NK-92 treated with Interleukin-12 subunit alpha and Interleukin-12 subunit beta, amount 100 ng/mL, for 24 hours (cell line): ENCODE data around the gene TSPAN3.

ENCODE experiments used
- DNase-seq: peaks from one replicate; lab custom pipeline; 2025; lab: John Stamatoyannopoulos, UW

The TSPAN3 gene

GRCh38 chr15:77053709-77054108 lies 17.2 kb downstream of the TSPAN3 start:
- no peak for DNase-seq

DNA sequence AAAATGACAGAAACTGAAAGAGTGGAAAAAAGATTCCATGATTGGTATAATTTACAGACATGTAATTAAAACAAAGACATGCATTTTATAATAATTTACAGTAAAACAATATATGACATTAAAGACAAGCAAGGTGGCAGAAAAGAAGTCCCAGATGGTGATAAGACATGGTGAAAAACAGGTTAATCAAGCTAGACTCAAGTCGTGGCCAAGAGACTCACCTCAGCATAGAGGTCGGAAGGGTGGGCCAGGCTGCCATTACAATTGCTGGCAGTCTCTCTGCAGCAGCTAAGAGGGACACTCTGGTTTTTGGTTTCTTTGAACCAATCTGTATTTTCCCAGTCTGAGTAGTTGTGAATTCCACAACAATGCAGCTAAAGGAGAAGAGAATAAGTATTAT lies 18.4 kb downstream of the TSPAN3 start:
- DNase-seq = no peak

DNA sequence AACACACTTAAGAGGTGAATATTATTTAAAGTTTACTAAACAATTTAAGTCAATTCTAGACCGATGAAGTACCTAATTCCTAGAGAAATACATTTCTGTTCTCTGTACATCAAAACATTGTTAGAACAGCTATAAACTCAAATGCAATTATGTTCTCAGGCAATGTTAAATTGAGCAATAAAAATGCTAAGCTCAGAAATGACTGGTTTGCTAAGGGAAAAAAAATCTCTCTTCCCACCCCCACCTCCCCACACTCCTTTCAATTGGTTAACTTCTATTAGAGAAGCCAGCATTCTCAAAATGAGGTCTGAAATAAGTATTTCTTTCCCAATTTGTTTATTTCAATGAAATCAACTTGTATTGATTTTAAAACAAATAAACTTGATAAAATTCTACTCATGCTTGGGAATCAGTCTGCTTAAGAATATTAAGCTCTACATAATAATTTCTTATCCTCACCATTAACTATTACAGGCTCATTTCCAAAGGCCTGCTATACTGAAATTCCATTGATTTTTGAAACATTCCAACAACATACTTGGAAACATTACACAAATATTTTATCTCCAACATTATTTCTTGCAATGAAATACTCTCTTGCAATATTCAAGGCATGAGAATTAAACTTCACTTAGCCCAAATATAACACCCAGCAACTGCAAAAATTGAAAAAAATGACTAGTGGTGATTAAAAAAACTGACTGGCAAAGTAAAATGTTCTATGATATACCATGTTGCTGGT lies 22.6 kb downstream of the TSPAN3 start:
- DNase-seq = no peak

- no peak for DNase-seq
Measured at GRCh38 chr15:77046704-77047412, 24.1 kb downstream of the TSPAN3 start.

GRCh38 chr15:77045985-77046384 lies 24.9 kb downstream of the TSPAN3 start:
- no peak for DNase-seq

- no peak for DNase-seq
Measured at GRCh38 chr15:77044228-77045042, 26.5 kb downstream of the TSPAN3 start.

GRCh38 chr15:77042955-77043920 lies 27.7 kb downstream of the TSPAN3 start:
- no peak for DNase-seq

GRCh38 chr15:77042245-77042919 lies 28.5 kb downstream of the TSPAN3 start:
- DNase-seq = no peak

GRCh38 chr15:77040673-77041072 lies 30.2 kb downstream of the TSPAN3 start:
- no peak for DNase-seq

DNA sequence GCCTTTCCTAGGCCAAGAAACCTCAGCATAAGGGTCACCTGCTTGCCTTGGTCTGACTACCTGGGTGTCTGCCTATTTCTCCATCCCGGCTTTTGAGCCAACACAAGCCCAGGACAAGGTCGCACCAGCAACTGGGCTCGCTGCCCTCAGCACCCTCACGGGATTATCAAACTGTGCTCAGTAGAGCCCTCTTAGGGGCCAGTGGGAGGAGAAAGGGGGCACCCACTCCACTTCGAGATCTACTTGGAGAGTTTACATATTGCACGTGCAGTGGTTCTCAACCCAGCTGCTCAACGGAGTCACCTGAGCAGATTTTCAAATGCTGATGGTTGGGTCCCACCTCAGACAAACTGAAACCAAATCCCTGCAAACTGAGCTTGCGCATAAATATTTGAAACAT lies 31.1 kb downstream of the TSPAN3 start:
- DNase-seq = no peak

DNA sequence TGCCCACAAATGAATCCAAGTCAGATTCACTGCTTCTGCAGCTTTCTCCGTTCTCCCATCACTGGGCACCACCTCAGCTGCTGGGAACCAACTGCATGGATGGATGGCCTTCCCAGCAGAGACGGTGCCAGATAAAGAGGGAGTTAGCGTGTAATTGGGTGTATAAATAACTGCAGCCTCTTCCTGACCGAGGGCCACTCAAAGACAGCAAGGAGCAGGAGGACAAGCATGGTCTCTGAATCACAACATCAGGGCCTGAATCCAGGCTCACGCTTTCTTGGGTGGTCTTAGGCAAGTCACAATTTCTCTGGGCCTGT lies 31.7 kb downstream of the TSPAN3 start:
- no peak for DNase-seq

DNA sequence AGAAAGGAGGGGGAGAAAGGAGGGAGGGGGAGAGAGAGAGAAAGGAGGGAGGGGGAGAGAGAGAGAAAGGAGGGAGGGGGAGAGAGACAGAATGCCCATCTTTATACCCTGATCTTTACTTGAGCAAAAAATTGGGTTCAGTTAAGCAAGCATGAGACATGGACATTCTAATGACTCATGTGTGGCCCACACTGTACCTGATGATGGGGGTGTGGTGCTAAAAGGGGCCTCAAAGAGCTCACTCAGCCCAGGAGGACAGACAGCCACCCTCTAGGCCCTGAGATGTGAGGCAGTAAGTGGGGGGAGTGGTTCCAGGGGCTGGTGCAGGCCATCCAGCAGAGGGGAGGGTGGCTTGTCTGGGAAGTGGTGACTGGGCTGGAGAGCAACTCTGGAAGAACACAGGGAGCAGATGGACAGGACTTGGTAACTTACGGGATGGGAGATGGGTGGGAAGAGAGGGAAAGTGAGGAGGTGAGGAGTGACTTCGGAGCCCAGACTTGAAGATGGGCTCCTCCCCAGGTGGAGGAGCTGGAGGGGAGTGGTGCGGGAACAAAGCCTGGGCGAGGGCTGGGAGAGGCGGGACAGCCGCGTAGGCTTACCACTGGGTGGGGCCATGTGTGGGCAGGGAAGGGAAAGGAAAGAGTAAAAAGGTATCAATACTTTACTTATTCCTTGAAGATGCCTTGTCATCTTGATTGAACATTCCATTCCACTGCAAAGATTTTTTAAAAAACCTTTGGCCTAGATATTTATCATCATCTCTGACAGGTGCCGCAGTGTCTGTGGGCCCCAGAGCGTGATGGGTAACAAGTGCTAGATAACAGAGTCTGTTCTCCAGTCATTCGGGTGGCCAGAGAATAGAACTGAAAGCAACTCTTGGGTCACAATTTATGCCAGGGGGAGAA lies 32.3 kb downstream of the TSPAN3 start:
- DNase-seq = no peak

DNA sequence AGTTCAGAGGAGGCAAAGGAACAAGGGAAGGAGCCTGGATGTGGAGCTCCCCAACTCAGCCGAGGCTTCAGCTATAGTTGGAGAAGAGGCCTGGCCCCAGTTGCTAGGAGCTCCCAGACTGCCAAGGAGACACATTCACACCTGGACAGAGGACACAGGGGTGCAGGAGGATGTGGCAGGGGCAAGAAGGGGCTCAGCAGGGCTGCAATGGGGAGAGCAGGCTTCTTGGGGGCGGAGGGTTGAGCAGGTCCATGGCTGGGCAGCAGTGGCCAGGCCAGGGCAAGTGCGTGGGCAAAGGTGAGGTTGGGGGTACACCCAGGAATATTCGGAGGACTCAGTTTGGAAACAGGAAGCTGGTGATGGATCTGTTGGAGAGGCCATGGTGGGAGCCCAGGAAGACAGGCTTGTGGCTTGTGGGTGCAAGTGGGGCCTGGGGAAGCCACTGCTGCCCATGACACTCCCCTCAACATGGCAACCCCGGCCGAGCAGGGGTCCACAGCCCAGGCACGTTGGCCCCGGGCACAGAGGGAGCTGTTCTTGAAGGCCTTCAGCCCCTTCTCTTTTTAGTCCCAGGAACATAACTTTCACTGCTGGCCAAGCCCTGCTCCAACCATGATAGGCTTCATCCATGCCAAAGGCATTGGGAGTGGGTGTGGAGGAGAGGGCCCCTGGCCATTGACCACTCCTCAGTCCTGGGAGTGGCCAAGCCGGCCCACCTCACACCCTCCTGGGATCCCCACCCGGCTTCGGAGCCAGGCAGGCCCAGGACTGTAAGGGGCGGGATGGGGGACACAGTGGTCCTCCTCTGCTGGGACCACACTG lies 33.3 kb downstream of the TSPAN3 start:
- DNase-seq = no peak

GRCh38 chr15:77036537-77037387 lies 34.1 kb downstream of the TSPAN3 start:
- DNase-seq = no peak

DNA sequence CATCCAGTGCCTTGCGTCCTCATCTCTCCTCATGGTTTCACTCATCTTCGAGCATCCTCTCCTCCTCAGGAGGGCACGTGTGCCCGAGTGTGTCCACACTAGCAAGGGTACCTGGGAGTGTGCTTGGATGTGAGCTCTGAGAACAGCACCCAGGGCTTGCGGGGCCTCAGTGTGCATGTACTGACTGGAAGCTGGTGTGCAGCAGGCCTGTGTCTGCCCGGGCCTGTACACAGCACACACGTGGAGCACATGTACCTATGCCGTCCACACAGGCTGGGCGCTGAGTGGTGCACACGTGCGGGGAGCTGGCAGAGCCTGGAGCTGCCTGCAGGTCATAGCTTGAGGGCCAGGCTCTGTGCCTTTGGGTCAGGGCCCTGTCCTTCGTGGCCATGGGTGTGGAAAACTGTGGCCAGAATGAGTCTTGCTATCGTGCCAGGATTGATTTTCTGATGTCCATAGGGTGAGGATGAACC lies 34.9 kb downstream of the TSPAN3 start:
- DNase-seq = no peak

DNA sequence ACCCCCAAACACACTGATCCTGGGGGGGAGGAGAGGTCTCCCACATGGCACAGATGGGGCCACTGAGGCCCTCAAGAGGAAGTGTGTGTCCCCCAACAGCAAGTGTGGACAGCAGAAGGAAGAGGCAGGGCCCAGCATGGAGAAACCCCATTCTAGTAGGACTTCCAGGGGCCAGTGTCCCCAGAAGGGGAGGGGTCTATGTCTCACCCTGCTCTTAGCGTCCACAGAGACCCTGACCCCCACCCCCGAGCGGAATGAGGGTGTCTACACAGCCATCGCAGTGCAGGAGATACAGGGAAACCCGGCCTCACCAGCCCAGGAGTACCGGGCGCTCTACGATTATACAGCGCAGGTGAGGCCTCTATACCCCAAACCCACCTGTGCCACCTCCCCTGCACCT lies 35.3 kb downstream of the TSPAN3 start:
- DNase-seq = no peak

DNA sequence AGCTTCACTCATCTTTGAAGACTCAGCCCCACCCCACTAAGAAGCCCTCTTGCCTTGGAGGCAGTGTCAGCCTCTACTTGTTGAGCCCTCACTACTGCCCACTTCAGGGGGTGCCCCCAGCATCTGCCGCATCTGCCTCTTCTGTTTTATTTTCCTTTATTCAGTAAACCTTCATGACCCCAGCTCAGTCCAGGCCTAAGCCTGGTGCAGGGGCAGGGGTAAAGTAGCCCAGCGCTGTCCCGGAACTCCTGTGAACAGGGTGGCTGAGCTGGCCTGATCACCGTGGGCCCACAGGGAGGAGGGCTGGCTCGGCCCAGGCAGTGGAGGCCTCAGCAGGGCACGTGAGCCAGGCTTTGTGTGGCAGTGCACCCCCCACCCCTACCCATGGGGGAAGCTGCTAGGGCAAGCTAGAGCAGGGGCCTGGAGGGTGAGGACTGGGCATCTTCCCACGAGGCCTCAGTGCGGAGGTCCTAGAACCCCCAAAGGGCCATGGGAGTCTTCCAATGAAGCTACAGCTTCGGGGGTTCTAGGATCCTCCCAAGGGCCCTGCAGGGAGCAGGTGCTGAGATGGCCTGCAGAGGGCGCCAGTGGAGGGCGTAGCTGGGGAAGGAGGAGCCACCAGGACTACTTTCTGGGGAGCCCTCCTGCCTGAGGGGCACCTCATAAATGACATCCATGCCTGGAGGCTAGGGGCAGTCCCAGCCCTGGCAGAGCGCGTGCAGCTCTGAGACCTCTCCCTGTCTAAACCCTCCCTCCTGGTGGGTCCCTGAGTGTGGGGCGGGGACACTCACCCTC lies 36.0 kb downstream of the TSPAN3 start:
- DNase-seq = no peak
